GM12873 (cell line): ENCODE measurements around the gene MICA.
A peak's percentile ranks its signal among the peaks of the same experiment; 100 is the strongest.

Experiments used
- CTCF ChIP-seq: IDR thresholded peaks from 2 replicates; pipeline ENCODE4 v1.5.1; 2012; ENCODE audit warnings: low read depth, mild to moderate bottlenecking, moderate library complexity, low read length, control low read depth; ENCODE audit not compliant: insufficient read depth; ENCODE audit errors: missing control alignments

MICA gene

GRCh38 chr6:31357886-31358285 lies 45.5 kb upstream of the MICA start:
- no peak for TF ChIP-seq CTCF

- TF ChIP-seq CTCF = no peak
Measured at GRCh38 chr6:31358302-31358701, 45.1 kb upstream of the MICA start.

- TF ChIP-seq CTCF = no peak
Measured at GRCh38 chr6:31359581-31359980, 43.8 kb upstream of the MICA start.

- no peak for TF ChIP-seq CTCF
Measured at GRCh38 chr6:31362751-31363150, 40.6 kb upstream of the MICA start.

GRCh38 chr6:31363811-31364210 lies 39.6 kb upstream of the MICA start:
- no peak for TF ChIP-seq CTCF

- TF ChIP-seq CTCF = no peak
Measured at GRCh38 chr6:31365864-31366263, 37.5 kb upstream of the MICA start.

- peak; percentile 98 for TF ChIP-seq CTCF
Measured at GRCh38 chr6:31366693-31367470, 36.5 kb upstream of the MICA start.
